Gastroesophageal sphincter (tissue), 3 donors: Measurements from ENCODE around the gene C6orf141.

Source experiments
- EP300 ChIP-seq: sonication (generic); formaldehyde crosslinking; IDR thresholded peaks from one replicate; pipeline ENCODE4 v1.6.1; 2017; ENCODE audit warnings: antibody characterized with exemption, mild to moderate bottlenecking
- POLR2A ChIP-seq, 2 donors: fragments of 450-650 bp; IDR thresholded peaks; one replicate each; pipeline ENCODE4 v1.6.1; 2017; ENCODE audit warnings: antibody characterized with exemption in 2 of 2, mild to moderate bottlenecking in 2 of 2, moderate library complexity in 1 of 2
- POLR2AphosphoS5 ChIP-seq: sonication (generic); formaldehyde crosslinking; IDR thresholded peaks from one replicate; pipeline ENCODE4 v1.6.1; 2017; ENCODE audit warnings: antibody characterized with exemption
- TF ChIP-seq, protein P1 (sequence below), 4 experiments: fragments of 200-600 bp in 2 of 4; fragments of 450-650 bp in 2 of 4; sonication (generic) in 1 of 4; IDR thresholded peaks; one replicate each; pipeline ENCODE4 v1.5.1; 2017 to 2019; ENCODE audit warnings: antibody characterized with exemption in 4 of 4, mild to moderate bottlenecking in 2 of 4, moderate library complexity in 2 of 4

DNA sequence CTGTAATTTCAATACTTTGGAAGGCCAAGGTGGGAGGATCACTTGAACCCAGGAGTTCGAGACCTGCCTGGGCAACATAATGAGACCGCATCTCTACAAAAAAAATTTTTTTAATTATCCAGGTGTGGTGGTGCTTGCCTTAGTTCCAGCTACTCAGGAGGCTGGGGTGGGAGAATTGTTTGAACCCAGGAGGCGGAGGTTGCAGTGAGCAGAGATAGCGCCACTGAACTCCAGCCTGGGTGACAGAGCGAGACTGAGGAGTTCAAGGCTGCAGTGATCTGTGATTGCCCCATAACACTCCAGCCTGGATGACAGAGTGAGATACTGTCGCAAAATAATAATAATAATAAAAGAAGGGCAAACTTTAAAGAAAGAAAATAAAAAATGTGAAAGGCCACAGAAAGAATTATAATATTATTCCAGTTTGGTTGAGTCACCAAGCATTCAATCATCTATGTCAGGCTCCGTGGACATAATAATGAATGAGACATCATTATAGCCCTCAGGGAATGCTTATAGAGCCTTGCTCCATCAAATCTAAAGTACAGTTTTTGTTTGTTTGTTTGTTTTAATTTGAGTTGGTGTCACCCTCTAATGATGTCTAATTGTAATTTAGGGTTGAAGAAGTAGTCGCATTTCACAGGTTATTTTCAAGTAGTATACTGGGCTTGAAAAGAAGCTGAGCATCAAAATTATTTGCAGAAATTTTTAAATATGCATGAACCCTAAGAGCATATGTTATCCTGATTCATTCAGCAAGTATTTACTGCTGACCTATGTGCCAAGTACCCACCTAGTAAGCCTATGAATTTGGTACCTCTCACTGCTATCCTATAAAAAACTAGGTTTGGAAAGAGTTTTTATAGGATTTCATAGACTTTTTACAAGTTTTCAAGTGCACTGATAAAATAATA lies 35.6 kb upstream of the C6orf141 start:
- TF ChIP-seq, protein P1, sequence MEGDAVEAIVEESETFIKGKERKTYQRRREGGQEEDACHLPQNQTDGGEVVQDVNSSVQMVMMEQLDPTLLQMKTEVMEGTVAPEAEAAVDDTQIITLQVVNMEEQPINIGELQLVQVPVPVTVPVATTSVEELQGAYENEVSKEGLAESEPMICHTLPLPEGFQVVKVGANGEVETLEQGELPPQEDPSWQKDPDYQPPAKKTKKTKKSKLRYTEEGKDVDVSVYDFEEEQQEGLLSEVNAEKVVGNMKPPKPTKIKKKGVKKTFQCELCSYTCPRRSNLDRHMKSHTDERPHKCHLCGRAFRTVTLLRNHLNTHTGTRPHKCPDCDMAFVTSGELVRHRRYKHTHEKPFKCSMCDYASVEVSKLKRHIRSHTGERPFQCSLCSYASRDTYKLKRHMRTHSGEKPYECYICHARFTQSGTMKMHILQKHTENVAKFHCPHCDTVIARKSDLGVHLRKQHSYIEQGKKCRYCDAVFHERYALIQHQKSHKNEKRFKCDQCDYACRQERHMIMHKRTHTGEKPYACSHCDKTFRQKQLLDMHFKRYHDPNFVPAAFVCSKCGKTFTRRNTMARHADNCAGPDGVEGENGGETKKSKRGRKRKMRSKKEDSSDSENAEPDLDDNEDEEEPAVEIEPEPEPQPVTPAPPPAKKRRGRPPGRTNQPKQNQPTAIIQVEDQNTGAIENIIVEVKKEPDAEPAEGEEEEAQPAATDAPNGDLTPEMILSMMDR (IDR thresholded peaks at IDR 0.05) = no peak
- TF ChIP-seq POLR2AphosphoS5 (no peak), POLR2A (IDR thresholded peaks at IDR 0.05) (no peak), EP300 (no peak)
